ENCODE measurements around the gene RIC8B.

Gene RIC8B

DNA sequence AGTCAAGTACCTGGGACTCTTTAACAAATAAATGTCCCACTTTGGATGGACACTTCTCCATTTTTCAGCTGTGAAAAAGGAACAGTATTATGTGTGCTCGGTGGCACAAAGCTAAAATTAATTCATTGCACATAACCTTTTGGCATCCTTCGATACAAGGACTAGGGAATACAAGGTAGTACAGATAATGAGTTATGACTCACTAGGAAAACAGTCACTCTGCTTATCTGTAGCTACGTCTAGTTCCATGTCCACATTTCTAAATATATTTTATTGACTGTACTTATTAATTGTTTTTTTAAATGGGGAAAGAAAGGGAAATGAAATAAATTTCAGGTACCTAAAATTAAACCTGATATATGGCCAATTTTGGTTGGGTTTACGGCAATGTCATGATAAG is 35.2 kb upstream of the RIC8B start:
- peak; percentile 33 for DNase-seq (ENCODE audit: low read depth)
- no peak overlapping the region for H3K4me3 ChIP-seq (replicated peaks; ENCODE audit: low read depth, low read length)
- TF ChIP-seq CTCF (IDR thresholded peaks at IDR 0.05; ENCODE audit: low read length, missing control alignments): no peak

GRCh38 chr12:106739815-106740530 is 34.5 kb upstream of the RIC8B start:
- H3K4me3 ChIP-seq (replicated peaks; ENCODE audit: low read depth, low read length): no peak overlapping the region
- TF ChIP-seq CTCF (IDR thresholded peaks at IDR 0.05; ENCODE audit: low read length, missing control alignments): no peak
- DNase-seq (ENCODE audit: low read depth): peak; percentile 69

DNA sequence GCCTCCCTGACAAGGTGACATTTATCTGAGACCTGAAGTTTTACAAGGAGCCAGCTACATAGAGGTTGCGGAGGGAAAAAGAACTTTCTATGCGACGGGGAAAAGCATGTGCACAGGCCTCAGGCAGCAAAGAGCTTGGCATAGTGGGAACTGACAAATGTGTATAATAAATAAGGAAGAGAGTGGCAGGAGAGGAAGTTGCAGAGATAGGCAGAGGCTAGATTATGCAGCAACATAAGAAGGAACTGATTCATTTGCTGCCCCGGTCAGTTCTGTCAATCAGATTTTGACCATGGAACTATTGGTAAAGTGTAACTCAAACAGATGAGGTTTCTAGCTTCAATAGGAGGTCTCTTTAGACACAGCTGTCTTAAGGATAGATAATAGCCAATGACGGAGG is 33.7 kb upstream of the RIC8B start:
- TF ChIP-seq CTCF (IDR thresholded peaks at IDR 0.05; ENCODE audit: low read length, missing control alignments): no peak
- no peak overlapping the region for H3K4me3 ChIP-seq (replicated peaks; ENCODE audit: low read depth, low read length)
- DNase-seq (ENCODE audit: low read depth): no peak

DNA sequence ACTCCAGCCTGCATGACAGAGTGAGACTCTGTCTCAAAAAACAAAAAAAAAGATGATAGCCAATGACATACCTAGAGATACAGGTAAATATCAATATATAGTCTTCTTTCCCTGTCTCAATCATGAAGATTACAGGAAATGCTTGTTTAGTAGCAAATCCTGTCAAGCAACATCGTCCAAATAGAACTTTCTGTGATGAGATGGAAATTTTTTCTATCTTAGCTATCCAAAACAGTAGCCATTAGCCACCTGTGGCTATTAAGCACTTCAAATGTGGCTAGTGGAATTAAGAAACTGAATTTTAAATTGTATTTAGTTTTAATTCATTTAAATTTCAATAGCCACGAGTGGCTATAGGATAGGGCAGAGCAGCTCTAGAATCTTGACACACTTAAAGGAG is 33.2 kb upstream of the RIC8B start:
- DNase-seq (ENCODE audit: low read depth): no peak
- TF ChIP-seq CTCF (IDR thresholded peaks at IDR 0.05; ENCODE audit: low read length, missing control alignments): no peak

GRCh38 chr12:106743270-106743988 is 31.1 kb upstream of the RIC8B start:
- no peak for TF ChIP-seq CTCF (IDR thresholded peaks at IDR 0.05; ENCODE audit: low read length, missing control alignments)
- H3K4me3 ChIP-seq (replicated peaks; ENCODE audit: low read depth, low read length): no peak overlapping the region
- DNase-seq (ENCODE audit: low read depth): no peak

More for the DNA sequence above, 33.2 kb upstream of the RIC8B start:
- no peak overlapping the region for H3K4me3 ChIP-seq (replicated peaks; ENCODE audit: low read depth, low read length)

DNA sequence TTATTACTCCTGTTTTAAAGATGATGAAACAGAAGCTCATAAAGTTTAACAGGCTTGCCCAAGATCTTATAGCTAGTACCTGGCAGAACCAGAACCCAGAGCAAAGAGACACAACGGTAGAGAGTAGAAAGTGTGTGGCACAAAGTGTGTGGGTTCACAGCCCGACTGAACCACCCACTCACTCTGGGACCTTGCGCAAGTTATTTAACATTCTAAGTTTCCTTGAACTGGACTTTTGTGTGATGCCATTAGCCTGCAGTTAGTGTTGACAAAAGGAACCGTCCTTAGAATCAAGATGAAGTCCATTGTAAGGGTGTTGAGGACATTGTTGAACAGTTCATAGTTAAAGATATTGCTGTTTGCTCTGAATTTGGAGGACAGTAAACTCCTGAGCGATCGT is 29.9 kb upstream of the RIC8B start:
- no peak overlapping the region for H3K4me3 ChIP-seq (replicated peaks; ENCODE audit: low read depth, low read length)
- TF ChIP-seq CTCF (IDR thresholded peaks at IDR 0.05; ENCODE audit: low read length, missing control alignments): no peak
- no peak for DNase-seq (ENCODE audit: low read depth)
